ENCODE measurements around the gene ITGA8. TPM values are rescaled to one million over a fixed set of nuclear protein-coding genes. Genes with fewer than 3 reads are reported as not detected.
A peak's percentile ranks its signal among the peaks of the same experiment; 100 is the strongest.
"Not testable (repeated sequence)": the region's sequence is repeated elsewhere in the genome, so short reads cannot be mapped to it uniquely, and the experiment has no call there.

ITGA8 gene
- total RNA-seq, 1 donor from 2014 or later = 4.5 TPM

DNA sequence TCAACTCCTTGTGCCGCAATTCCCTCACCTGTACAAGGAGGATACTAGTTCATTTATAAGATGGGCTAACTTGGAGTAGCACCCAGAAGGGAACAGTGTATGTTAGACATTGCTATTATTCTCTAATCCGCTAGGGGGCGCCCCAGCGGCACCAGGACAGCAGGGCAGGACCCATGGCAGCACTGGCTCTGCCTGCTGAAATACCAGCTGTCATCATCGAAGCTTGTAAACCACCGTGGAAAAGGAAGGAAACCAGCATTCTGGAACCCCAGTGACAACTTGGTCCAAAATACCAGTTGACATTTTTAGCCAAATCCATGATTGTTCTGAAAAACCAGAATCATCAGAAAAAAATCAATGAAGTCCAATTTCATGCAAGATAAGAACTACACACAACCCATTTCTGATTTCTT is 134.4 kb downstream of the ITGA8 start:
- DNase-seq (ENCODE audit: low spot score) (peak; percentile 72), ATAC-seq (peak; percentile 92)
- intact Hi-C loops (cut with DNase I) = loop anchor here (10.0 kb wide), 1 partner anchor 101 kb away; no protein-coding TSS in a partner anchor

DNA sequence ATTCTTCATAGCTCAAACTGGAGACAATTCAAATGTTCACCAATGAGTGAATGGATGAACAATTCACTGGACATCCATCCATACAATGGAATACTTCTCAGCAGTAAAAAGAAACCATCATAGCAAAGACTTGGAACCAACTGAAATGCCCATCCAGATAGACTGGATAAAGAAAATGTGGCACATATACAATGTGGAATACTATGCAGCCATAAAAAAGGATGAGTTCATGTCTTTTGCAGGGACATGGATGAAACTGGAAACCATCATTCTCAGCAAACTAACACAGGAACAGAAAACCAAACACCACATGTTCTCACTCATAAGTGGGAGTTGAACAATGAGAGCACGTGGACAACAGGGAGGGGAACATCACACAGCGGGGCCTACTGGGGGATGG is 136.8 kb downstream of the ITGA8 start:
- DNase-seq (ENCODE audit: low spot score); ATAC-seq: not testable (repeated sequence)
- intact Hi-C loops (cut with DNase I) = loop anchor here (10.0 kb wide), 1 partner anchor 98 kb away; no protein-coding TSS in a partner anchor

DNA sequence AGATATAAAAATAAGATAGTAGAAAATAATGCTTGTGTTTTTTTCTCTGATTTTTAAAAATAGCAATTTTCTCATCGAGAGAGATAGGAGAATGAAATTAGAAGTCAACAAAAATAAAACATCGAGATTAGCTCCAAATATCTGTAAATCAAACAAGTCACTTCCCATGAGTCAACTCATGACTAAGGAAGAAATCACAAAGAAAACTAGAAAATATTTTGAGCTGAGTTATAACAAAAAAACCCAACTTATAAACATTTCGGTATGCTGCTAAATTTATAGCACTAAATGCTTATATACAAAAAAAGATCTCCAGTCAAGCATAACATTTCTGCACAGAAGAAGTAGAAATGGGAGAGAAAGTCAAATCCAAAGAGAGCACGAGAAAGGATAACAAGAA is 140.1 kb downstream of the ITGA8 start:
- no peak for DNase-seq (ENCODE audit: low spot score)
- ATAC-seq = no peak
- intact Hi-C loops (cut with DNase I) = loop anchor here (10.0 kb wide), 1 partner anchor 95 kb away; no protein-coding TSS in a partner anchor

- intact Hi-C loops (cut with DNase I) = no loop called here
- no peak for DNase-seq (ENCODE audit: low spot score)
- ATAC-seq = no peak
Observed at GRCh38 chr10:15572531-15573045, 147.1 kb downstream of the ITGA8 start.

GRCh38 chr10:15571575-15571974 is 148.1 kb downstream of the ITGA8 start:
- peak; percentile 63 for DNase-seq (ENCODE audit: low spot score)
- peak; percentile 46 for ATAC-seq
- intact Hi-C loops (cut with DNase I) = no loop called here

DNA sequence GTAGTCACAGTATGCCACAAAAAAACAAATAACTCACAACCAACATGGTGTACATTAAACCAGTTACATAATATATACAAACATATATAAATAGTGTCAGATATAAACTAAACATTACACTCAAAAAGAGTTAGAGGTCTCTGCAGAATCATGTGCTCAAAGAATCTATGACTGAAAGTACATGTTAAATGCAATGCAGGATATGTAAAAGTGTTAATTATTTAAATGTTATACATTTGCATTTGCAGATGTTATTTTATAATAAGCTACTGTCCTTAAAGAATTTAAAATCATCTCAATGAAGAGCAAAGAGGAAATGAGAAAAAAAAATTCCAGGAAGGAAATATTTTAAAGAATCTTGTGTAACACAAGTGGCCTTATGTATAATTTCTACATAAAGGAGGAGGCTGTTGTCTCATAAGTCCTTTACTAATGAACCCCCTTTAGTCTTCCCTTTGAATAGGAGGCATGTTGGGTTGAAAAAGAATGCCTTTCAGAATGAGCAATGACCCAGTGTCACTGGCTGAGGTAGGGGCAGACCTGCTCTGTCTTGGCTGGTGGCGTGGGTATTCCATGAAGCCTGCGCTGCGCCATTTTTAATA is 148.9 kb downstream of the ITGA8 start:
- no peak for ATAC-seq

GRCh38 chr10:15567952-15568351 is 151.8 kb downstream of the ITGA8 start:
- intact Hi-C loops (cut with DNase I) = no loop called here
- no peak for ATAC-seq
- DNase-seq (ENCODE audit: low spot score) = no peak

More for the DNA sequence above, 148.9 kb downstream of the ITGA8 start:
- intact Hi-C loops (cut with DNase I) = no loop called here
- DNase-seq (ENCODE audit: low spot score) = no peak

DNA sequence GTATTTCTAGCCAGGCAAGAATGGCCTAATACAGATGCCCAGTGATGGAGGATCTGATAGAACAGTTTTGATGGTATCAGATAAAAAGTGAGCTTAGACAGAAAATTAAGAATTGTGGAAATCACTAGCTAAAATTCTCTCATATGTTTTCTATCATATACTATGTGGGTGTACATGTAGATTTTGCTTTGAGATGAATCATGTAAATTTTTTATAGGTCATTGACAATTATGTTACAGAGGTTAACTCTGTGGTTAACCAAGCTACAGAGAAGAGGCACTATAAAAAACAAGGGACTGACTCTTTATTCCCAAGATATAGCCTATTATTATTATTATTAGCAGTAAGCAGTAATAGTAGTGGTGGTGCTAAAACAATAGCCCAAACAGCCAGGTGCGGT is 156.5 kb downstream of the ITGA8 start:
- ATAC-seq (no peak), DNase-seq (ENCODE audit: low spot score) (no peak)
- intact Hi-C loops (cut with DNase I) = no loop called here

- DNase-seq (ENCODE audit: low spot score) (no peak), ATAC-seq (no peak)
- intact Hi-C loops (cut with DNase I) = no loop called here
Observed at GRCh38 chr10:15562578-15562977, 157.1 kb downstream of the ITGA8 start.

DNA sequence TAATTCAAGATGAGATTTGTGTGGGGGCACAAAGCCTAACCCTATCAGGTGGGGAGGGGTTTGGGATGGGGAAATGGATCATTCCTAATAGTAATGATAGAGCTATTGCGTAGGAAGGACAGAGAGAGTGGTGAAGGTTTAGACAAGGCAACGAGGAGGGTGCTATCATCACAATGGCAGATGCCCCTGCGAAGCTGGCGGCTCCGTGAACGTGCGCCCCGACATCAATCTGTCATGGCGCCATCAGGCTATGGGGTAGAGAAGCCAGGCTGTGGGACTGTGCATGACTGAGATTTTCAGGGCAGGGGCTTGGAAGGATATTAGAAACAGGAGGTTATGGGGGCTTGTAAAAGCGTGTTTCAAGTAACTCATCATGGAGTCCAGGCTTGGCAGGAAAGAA is 157.6 kb downstream of the ITGA8 start:
- intact Hi-C loops (cut with DNase I) = no loop called here
- no peak for ATAC-seq
- DNase-seq (ENCODE audit: low spot score) = no peak

- intact Hi-C loops (cut with DNase I) = no loop called here
- DNase-seq (ENCODE audit: low spot score) = no peak
- peak; percentile 41 for ATAC-seq
Observed at GRCh38 chr10:15558136-15558535, 161.6 kb downstream of the ITGA8 start.

DNA sequence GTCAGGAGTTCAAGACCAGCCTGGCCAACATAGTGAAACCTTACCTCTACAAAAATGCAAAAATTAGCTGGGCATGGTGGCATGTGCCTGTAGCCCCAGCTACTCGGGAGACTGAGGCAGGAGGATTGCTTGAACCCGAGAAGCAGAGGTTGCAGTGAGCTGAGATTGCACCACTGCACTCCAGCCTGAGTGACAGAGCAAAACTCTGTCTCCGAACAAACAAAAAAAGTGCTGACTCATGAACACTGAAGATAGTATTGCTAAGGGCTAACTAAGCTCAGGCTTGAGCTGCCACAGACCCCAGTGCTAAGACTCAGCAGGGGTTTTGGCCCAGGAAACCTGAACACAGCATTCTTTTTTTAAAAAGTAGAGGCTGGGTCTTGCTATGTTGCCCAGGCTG is 162.6 kb downstream of the ITGA8 start:
- ATAC-seq = not testable (repeated sequence)

GRCh38 chr10:15550950-15551349 is 168.8 kb downstream of the ITGA8 start:
- no peak for DNase-seq (ENCODE audit: low spot score)
- intact Hi-C loops (cut with DNase I) = no loop called here
- no peak for ATAC-seq

More for the DNA sequence above, 162.6 kb downstream of the ITGA8 start:
- DNase-seq (ENCODE audit: low spot score); intact Hi-C loops (cut with DNase I): not testable (repeated sequence)

- DNase-seq (ENCODE audit: low spot score) (no peak), ATAC-seq (no peak)
- intact Hi-C loops (cut with DNase I) = no loop called here
Observed at GRCh38 chr10:15548331-15548730, 171.4 kb downstream of the ITGA8 start.

DNA sequence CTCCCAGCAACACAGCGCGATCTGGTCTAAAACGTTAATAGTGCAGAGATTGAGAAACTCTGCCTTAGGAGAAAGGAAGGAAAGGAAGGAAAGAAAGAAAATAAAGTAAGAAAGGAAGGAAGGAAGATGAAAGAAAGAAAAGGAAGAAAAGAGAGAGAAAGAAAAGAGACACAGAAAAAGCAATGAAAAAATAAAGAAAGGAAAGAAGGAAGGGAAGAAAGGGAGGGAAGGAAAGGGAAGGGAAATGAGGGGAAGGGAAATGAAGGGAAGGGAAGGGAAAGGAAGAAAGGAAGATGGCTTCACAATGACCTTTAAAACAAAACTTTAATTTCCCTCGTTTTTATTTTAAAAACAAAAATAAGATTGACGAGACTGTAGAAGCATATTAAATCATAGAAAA is 173.1 kb downstream of the ITGA8 start:
- intact Hi-C loops (cut with DNase I) = no loop called here
- ATAC-seq = no peak
- no peak for DNase-seq (ENCODE audit: low spot score)

GRCh38 chr10:15545884-15546283 is 173.8 kb downstream of the ITGA8 start:
- no peak for ATAC-seq
- no peak for DNase-seq (ENCODE audit: low spot score)
- intact Hi-C loops (cut with DNase I) = no loop called here

DNA sequence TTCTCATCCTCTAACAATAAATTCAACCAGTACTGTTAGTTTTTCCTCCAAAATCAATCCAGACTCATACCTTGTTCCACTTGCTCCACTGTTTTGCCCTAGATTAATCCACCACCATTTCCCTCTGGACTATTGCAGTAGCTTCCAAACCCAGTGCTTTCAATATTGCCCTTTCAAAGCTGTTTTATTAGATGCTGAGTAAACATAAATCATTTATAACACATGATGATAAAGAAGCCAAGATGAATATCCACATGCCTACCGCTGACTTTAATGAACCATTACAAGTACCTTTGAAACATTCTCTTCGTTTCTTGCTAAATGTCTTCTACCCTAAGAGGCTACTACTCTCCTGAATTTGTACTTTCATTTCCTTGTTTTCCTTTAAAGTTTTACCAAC is 174.5 kb downstream of the ITGA8 start:
- intact Hi-C loops (cut with DNase I) = no loop called here
- DNase-seq (ENCODE audit: low spot score) = no peak
- no peak for ATAC-seq

- no peak for ATAC-seq
- no peak for DNase-seq (ENCODE audit: low spot score)
- intact Hi-C loops (cut with DNase I) = no loop called here
Observed at GRCh38 chr10:15543994-15544393, 175.7 kb downstream of the ITGA8 start.

GRCh38 chr10:15542817-15543216 is 176.9 kb downstream of the ITGA8 start:
- no peak for DNase-seq (ENCODE audit: low spot score)
- ATAC-seq = no peak
- intact Hi-C loops (cut with DNase I) = no loop called here

- DNase-seq (ENCODE audit: low spot score) (no peak), ATAC-seq (no peak)
- intact Hi-C loops (cut with DNase I) = no loop called here
Observed at GRCh38 chr10:15541376-15541775, 178.3 kb downstream of the ITGA8 start.

DNA sequence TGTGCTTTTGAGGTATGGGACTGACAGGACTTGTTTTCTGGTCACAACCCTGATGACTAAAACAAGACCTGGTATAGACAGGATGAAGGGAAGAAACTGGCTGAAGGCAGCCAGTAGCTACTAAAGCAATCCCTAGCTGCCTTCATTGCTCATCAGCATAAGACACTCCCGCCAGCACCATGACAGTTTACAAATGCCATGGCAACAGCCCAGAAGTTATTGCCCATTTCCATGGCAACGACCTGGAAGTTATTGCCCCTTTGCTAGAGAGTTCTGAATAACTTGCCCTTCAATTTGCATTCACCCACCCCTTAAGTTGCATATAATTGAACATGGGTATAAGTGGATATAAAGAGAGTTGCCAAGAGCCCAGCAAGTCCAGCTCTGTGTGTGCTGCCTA is 179.0 kb downstream of the ITGA8 start:
- ATAC-seq = no peak
- intact Hi-C loops (cut with DNase I) = no loop called here
- DNase-seq (ENCODE audit: low spot score) = no peak
